HL-60 (cell line): ENCODE results near the gene RSBN1.

ENCODE experiments used
- GABPA ChIP-seq: IDR thresholded peaks from 2 replicates; pipeline ENCODE4 v1.6.1; 2012; ENCODE audit warnings: low read depth
- POLR2AphosphoS5 ChIP-seq: IDR thresholded peaks from 2 replicates; pipeline ENCODE4 v1.6.1; 2012; ENCODE audit warnings: low read depth
- TF ChIP-seq, protein P1 (sequence below): IDR thresholded peaks from one replicate; pipeline ENCODE4 v1.5.1; 2011; ENCODE audit warnings: low read length, control low read depth, inconsistent platforms; ENCODE audit not compliant: insufficient read depth

DNA sequence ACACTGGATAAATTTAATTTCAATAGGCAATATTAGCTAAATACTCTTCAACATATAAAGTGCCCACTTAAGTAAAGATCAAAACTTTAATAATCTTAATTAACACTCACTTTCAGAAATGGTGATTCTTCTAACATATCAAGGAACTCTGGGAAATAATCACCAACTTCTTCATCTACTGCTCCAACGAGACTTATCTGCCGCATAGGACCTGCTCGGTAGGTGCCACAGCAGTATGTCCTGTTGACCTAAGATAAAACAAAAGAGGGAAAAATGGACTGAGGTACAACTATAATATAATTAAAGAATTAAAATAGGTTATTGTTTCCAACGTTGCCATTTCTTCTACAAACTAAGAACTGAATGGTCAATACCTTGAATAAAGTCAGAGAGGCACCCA is 34.7 kb downstream of the RSBN1 start:
- TF ChIP-seq, protein P1, sequence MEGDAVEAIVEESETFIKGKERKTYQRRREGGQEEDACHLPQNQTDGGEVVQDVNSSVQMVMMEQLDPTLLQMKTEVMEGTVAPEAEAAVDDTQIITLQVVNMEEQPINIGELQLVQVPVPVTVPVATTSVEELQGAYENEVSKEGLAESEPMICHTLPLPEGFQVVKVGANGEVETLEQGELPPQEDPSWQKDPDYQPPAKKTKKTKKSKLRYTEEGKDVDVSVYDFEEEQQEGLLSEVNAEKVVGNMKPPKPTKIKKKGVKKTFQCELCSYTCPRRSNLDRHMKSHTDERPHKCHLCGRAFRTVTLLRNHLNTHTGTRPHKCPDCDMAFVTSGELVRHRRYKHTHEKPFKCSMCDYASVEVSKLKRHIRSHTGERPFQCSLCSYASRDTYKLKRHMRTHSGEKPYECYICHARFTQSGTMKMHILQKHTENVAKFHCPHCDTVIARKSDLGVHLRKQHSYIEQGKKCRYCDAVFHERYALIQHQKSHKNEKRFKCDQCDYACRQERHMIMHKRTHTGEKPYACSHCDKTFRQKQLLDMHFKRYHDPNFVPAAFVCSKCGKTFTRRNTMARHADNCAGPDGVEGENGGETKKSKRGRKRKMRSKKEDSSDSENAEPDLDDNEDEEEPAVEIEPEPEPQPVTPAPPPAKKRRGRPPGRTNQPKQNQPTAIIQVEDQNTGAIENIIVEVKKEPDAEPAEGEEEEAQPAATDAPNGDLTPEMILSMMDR, result no peak
- TF ChIP-seq GABPA, result no peak
- no peak for TF ChIP-seq POLR2AphosphoS5
